SK-N-SH (cell line): Measurements from ENCODE around the gene ZNF684. TPM values are rescaled to one million over a fixed set of nuclear protein-coding genes. Genes with fewer than 3 reads are reported as not detected.

Experiments
- CTCF ChIA-PET: fragments of 300-600, 350-600 bp; formaldehyde crosslinking; extraction: SDS; loops from one replicate; lab custom pipeline; 2021; lab: Yijun Ruan, JAX
- POLR2A ChIA-PET: fragments of 350-600 bp; sonication (Branson Sonifier 250); formaldehyde crosslinking; extraction: SDS; loops from one replicate; lab custom pipeline; 2020; ENCODE audit warnings: antibody characterized with exemption, inconsistent platforms; lab: Yijun Ruan, JAX
- DNase-seq: peaks from one replicate; pipeline ENCODE4 v3.0.0; 2012
- H2AFZ ChIP-seq: fragments of 200-600 bp; sonication (generic); 2 replicates; pipeline ENCODE4 v1.8.1; 2016; ENCODE audit warnings: antibody characterized with exemption, mild to moderate bottlenecking, low read depth
- H3F3A ChIP-seq: fragments of 200-600 bp; sonication (generic); replicated peaks from 2 replicates; pipeline ENCODE3; 2016; ENCODE audit warnings: antibody characterized with exemption, mild to moderate bottlenecking; ENCODE audit not compliant: insufficient read depth
- H3K27ac ChIP-seq, 2 experiments: fragments of 200-500 bp in 1 of 2; fragments of 200-600 bp in 1 of 2; sonication (Bioruptor generic) in 1 of 2; sonication (generic), shearing (Covaris generic) in 1 of 2; 2 replicates each; pipeline versions ENCODE4 v1.5.1 to v1.6.1; 2014 to 2016; ENCODE audit warnings: low read depth in 2 of 2, inconsistent platforms in 1 of 2, low read length in 1 of 2, mild to moderate bottlenecking in 1 of 2, mixed read lengths in 1 of 2
- H3K27me3 ChIP-seq: fragments of 200-600 bp; sonication (generic), shearing (Covaris generic); 2 replicates; pipeline ENCODE4 v1.6.1; 2016; ENCODE audit warnings: mixed run types; ENCODE audit not compliant: insufficient read depth
- H3K36me3 ChIP-seq, 2 experiments: fragments of 200-500 bp in 1 of 2; fragments of 200-600 bp in 1 of 2; sonication (Bioruptor generic) in 1 of 2; sonication (generic) in 1 of 2; replicated peaks in 1 of 2; 2 replicates each; pipeline versions ENCODE3 to v1.5.1; 2014 to 2016; ENCODE audit warnings: low read length in 1 of 2, mild to moderate bottlenecking in 1 of 2; ENCODE audit not compliant: insufficient read depth in 2 of 2, control insufficient read depth in 1 of 2
- H3K4me1 ChIP-seq, 2 experiments: fragments of 200-500 bp in 1 of 2; fragments of 200-600 bp in 1 of 2; sonication (Bioruptor generic) in 1 of 2; sonication (generic), shearing (Covaris generic) in 1 of 2; 2 replicates each; pipeline versions ENCODE4 v1.5.1 to v1.6.1; 2014 to 2016; ENCODE audit warnings: low read depth in 1 of 2, low read length in 1 of 2, mixed run types in 1 of 2; ENCODE audit not compliant: insufficient read depth in 2 of 2, control insufficient read depth in 1 of 2
- H3K4me2 ChIP-seq: fragments of 200-600 bp; sonication (generic), shearing (Covaris generic); 2 replicates; pipeline ENCODE4 v1.6.1; 2017; ENCODE audit warnings: mixed run types
- H3K4me3 ChIP-seq, 2 experiments: fragments of 200-500 bp in 1 of 2; fragments of 200-600 bp in 1 of 2; sonication (Bioruptor generic) in 1 of 2; sonication (generic), shearing (Covaris generic) in 1 of 2; 2 replicates each; pipeline versions ENCODE4 v1.5.1 to v1.8.1; 2014 to 2016; ENCODE audit warnings: low read depth in 2 of 2, inconsistent platforms in 1 of 2, low read length in 1 of 2, mild to moderate bottlenecking in 1 of 2, mixed read lengths in 1 of 2, moderate library complexity in 1 of 2
- H3K79me2 ChIP-seq: fragments of 200-600 bp; sonication (generic); 2 replicates; pipeline ENCODE4 v1.8.1; 2017; ENCODE audit warnings: mild to moderate bottlenecking; ENCODE audit not compliant: insufficient read depth
- H3K9ac ChIP-seq: fragments of 200-600 bp; sonication (generic); 2 replicates; pipeline ENCODE4 v1.6.1; 2017; ENCODE audit warnings: mixed run types
- H3K9me2 ChIP-seq: fragments of 200-600 bp; sonication (generic); 2 replicates; pipeline ENCODE4 v1.6.1; 2017; ENCODE audit warnings: mixed run types
- H3K9me3 ChIP-seq: fragments of 200-600 bp; sonication (generic); 2 replicates; pipeline ENCODE4 v1.6.1; 2017; ENCODE audit warnings: mixed run types, mild to moderate bottlenecking, moderate library complexity
- H4K20me1 ChIP-seq: fragments of 200-600 bp; sonication (generic); 2 replicates; pipeline ENCODE4 v1.6.1; 2017; ENCODE audit warnings: mild to moderate bottlenecking, mixed run types; ENCODE audit not compliant: insufficient read depth
- CHD2 ChIP-seq: fragments of 150-350 bp; IDR thresholded peaks from 2 replicates; pipeline ENCODE4 v1.6.1; 2018; ENCODE audit warnings: low read length; ENCODE audit not compliant: partially characterized antibody
- FOXM1 ChIP-seq: IDR thresholded peaks from 2 replicates; pipeline ENCODE4 v1.4.0; 2012; ENCODE audit warnings: low read depth, mild to moderate bottlenecking
- GABPA ChIP-seq: IDR thresholded peaks from 2 replicates; pipeline ENCODE4 v1.4.0; 2012; ENCODE audit warnings: low read depth, mild to moderate bottlenecking
- GATA2 ChIP-seq: sonication (generic); formaldehyde crosslinking; IDR thresholded peaks from 2 replicates; pipeline ENCODE4 v1.5.0; 2020; ENCODE audit warnings: mild to moderate bottlenecking, missing genetic modification reagents
- JUND ChIP-seq: IDR thresholded peaks from 2 replicates; pipeline ENCODE4 v1.4.0; 2012
- POLR2AphosphoS5 ChIP-seq: IDR thresholded peaks from 2 replicates; pipeline ENCODE4 v1.6.1; 2012; ENCODE audit warnings: low read depth, low read length
- RCOR1 ChIP-seq: fragments of 150-350 bp; IDR thresholded peaks from 2 replicates; pipeline ENCODE4 v1.6.1; 2017; ENCODE audit warnings: antibody characterized with exemption, low read length
- REST ChIP-seq: IDR thresholded peaks from 2 replicates; pipeline ENCODE4 v1.6.1; 2012; ENCODE audit warnings: mild to moderate bottlenecking, low read depth, low read length, moderate library complexity
- RXRA ChIP-seq: IDR thresholded peaks from 2 replicates; pipeline ENCODE4 v1.4.0; 2012; ENCODE audit warnings: low read depth, mild to moderate bottlenecking, borderline replicate concordance
- SMC3 ChIP-seq: IDR thresholded peaks from 2 replicates; pipeline ENCODE4 v1.6.1; 2012; ENCODE audit warnings: low read depth, low read length, improper control_type of control experiment
- TAF1 ChIP-seq: IDR thresholded peaks from 2 replicates; pipeline ENCODE4 v1.6.1; 2012; ENCODE audit warnings: low read depth, mild to moderate bottlenecking, low read length, moderate library complexity, borderline replicate concordance
- TEAD4 ChIP-seq: IDR thresholded peaks from 2 replicates; pipeline ENCODE4 v1.4.0; 2012; ENCODE audit warnings: mild to moderate bottlenecking, borderline replicate concordance; ENCODE audit not compliant: insufficient read depth
- USF1 ChIP-seq: IDR thresholded peaks from 2 replicates; pipeline ENCODE4 v1.4.0; 2012; ENCODE audit warnings: low read depth, borderline replicate concordance
- WGBS: methylation state at CpG from one replicate; pipeline ENCODE4 v1.1.6; 2017; ENCODE audit warnings: low lambda C conversion rate; 5-methylcytosine and 5-hydroxymethylcytosine counted together
- polyA plus RNA-seq, 3 experiments: library from polyadenylated mRNA; depleted of rRNA; stranded (reverse); fragments of >200 nt; gene quantifications; 2 replicates each; pipeline ENCODE4 v1.2.3, GENCODE V29; 2012

Gene ZNF684
- polyA plus RNA-seq, 1 of the 3 experiments (the other 2 are of a cell fraction): 1.8 TPM

GRCh38 chr1:40593449-40594186 lies 62.2 kb downstream of the ZNF684 start:
- H3K9ac ChIP-seq: no peak overlapping the region
- no peaks in the 10 kb centered on the region for H3K36me3 ChIP-seq
- H3K9me2 ChIP-seq: no peaks in the 10 kb centered on the region
- no peak overlapping the region for H3K4me2 ChIP-seq
- no peaks in the 10 kb centered on the region for H3K27me3 ChIP-seq
- TF ChIP-seq GATA2 (CRISPR knock-in tag): no peak
- TF ChIP-seq GABPA: no peak
- TF ChIP-seq CHD2: no peak
- CTCF ChIA-PET: interaction anchor here (0.8 to 1.3 kb wide), 3 partner anchors 11 to 76 kb away, joined by 3 to 4 read pairs (median 3); no protein-coding TSS in a partner anchor
- H3K4me1 ChIP-seq: no peaks in the 10 kb centered on the region
- H3F3A ChIP-seq: no peaks in the 10 kb centered on the region
- POLR2A ChIA-PET: no interaction called here
- H3K79me2 ChIP-seq: no peaks in the 10 kb centered on the region
- 63% methylated on average over 8 of the region's 8 CpGs for WGBS
- H3K9me3 ChIP-seq: no peaks in the 10 kb centered on the region
- no peaks in the 10 kb centered on the region for H4K20me1 ChIP-seq
- no peak for DNase-seq
- H3K27ac ChIP-seq: no peak overlapping the region
- H3K4me3 ChIP-seq: no peak overlapping the region
- H2AFZ ChIP-seq: no peak overlapping the region

- no peak overlapping the region for H2AFZ ChIP-seq
- H3K36me3 ChIP-seq: no peaks in the 10 kb centered on the region
- H3K4me2 ChIP-seq: no peak overlapping the region
- H3K9ac ChIP-seq: no peak overlapping the region
- no peaks in the 10 kb centered on the region for H3F3A ChIP-seq
- ChIA-PET POLR2A (no interaction called here), CTCF (interaction anchor here (0.8 to 1.3 kb wide), 3 partner anchors 12 to 75 kb away, joined by 3 to 4 read pairs (median 3); no protein-coding TSS in a partner anchor)
- H3K27me3 ChIP-seq: no peaks in the 10 kb centered on the region
- H4K20me1 ChIP-seq: no peaks in the 10 kb centered on the region
- H3K9me3 ChIP-seq: no peaks in the 10 kb centered on the region
- no peaks in the 10 kb centered on the region for H3K9me2 ChIP-seq
- no peak for TF ChIP-seq TEAD4
- TF ChIP-seq JUND: no peak
- no peak for TF ChIP-seq RXRA
- no peak for TF ChIP-seq SMC3
- TF ChIP-seq FOXM1: no peak
- TF ChIP-seq GABPA: no peak
- TF ChIP-seq REST: no peak
- no peak for TF ChIP-seq POLR2AphosphoS5
- TF ChIP-seq RCOR1: no peak
- no peak for TF ChIP-seq USF1
- no peak for TF ChIP-seq TAF1
- no peak for DNase-seq
- H3K27ac ChIP-seq: no peak overlapping the region
- WGBS: 35% methylated on average over 3 of the region's 3 CpGs
- no peaks in the 10 kb centered on the region for H3K4me1 ChIP-seq
- no peak overlapping the region for H3K4me3 ChIP-seq
- no peaks in the 10 kb centered on the region for H3K79me2 ChIP-seq
These were observed 62.7 kb downstream of the ZNF684 start for GRCh38 chr1:40594187-40594531.
